Neural progenitor cell (in vitro differentiated cells): ENCODE results near the gene CCDC174.

ENCODE experiments used
- CTCF ChIP-seq: fragments of 200-600 bp; sonication (generic); IDR thresholded peaks from 2 replicates; pipeline ENCODE4 v1.5.1; 2017; ENCODE audit warnings: antibody characterized with exemption, mild to moderate bottlenecking
- EZH2phosphoT487 ChIP-seq: fragments of 200-600 bp; sonication (generic); IDR thresholded peaks from 2 replicates; pipeline ENCODE4 v1.6.1; 2017; ENCODE audit warnings: antibody characterized with exemption

GRCh38 chr3:14684447-14684846 is 32.9 kb downstream of the CCDC174 start:
- TF ChIP-seq CTCF (no peak), EZH2phosphoT487 (no peak)
